ENCODE results near the gene DENND1A.

Gene DENND1A

GRCh38 chr9:123568691-123569688, 360.9 kb downstream of the DENND1A start:
- no peak for DNase-seq (ENCODE audit: low spot score)

GRCh38 chr9:123567013-123567412, 362.9 kb downstream of the DENND1A start:
- no peak for DNase-seq (ENCODE audit: low spot score)

- no peak for DNase-seq (ENCODE audit: low spot score)
These were observed 365.3 kb downstream of the DENND1A start for GRCh38 chr9:123564652-123565051.

- DNase-seq (ENCODE audit: low spot score), result no peak
These were observed 367.0 kb downstream of the DENND1A start for GRCh38 chr9:123562844-123563346.

GRCh38 chr9:123561046-123561445, 368.9 kb downstream of the DENND1A start:
- peak; percentile 38 for DNase-seq (ENCODE audit: low spot score)

GRCh38 chr9:123556464-123557435, 373.2 kb downstream of the DENND1A start:
- no peak for DNase-seq (ENCODE audit: low spot score)

GRCh38 chr9:123555646-123556045, 374.3 kb downstream of the DENND1A start:
- DNase-seq (ENCODE audit: low spot score), result no peak

GRCh38 chr9:123552530-123552929, 377.4 kb downstream of the DENND1A start:
- no peak for DNase-seq (ENCODE audit: low spot score)

GRCh38 chr9:123551734-123552133, 378.2 kb downstream of the DENND1A start:
- no peak for DNase-seq (ENCODE audit: low spot score)

GRCh38 chr9:123550797-123551196, 379.1 kb downstream of the DENND1A start:
- peak; percentile 79 for DNase-seq (ENCODE audit: low spot score)

GRCh38 chr9:123550012-123550411, 379.9 kb downstream of the DENND1A start:
- peak; percentile 23 for DNase-seq (ENCODE audit: low spot score)

- DNase-seq (ENCODE audit: low spot score), result no peak
These were observed 381.0 kb downstream of the DENND1A start for GRCh38 chr9:123548741-123549545.

- DNase-seq (ENCODE audit: low spot score), result peak; percentile 36
These were observed 385.7 kb downstream of the DENND1A start for GRCh38 chr9:123544007-123544827.

- DNase-seq (ENCODE audit: low spot score), result no peak
These were observed 386.4 kb downstream of the DENND1A start for GRCh38 chr9:123543492-123543891.

GRCh38 chr9:123542435-123543225, 387.3 kb downstream of the DENND1A start:
- DNase-seq (ENCODE audit: low spot score), result no peak

- DNase-seq (ENCODE audit: low spot score), result no peak
These were observed 388.5 kb downstream of the DENND1A start for GRCh38 chr9:123541411-123541810.

- DNase-seq (ENCODE audit: low spot score), result no peak
These were observed 389.5 kb downstream of the DENND1A start for GRCh38 chr9:123540457-123540856.

- DNase-seq (ENCODE audit: low spot score), result no peak
These were observed 392.1 kb downstream of the DENND1A start for GRCh38 chr9:123537809-123538208.

- no peak for DNase-seq (ENCODE audit: low spot score)
These were observed 393.5 kb downstream of the DENND1A start for GRCh38 chr9:123536455-123536868.

GRCh38 chr9:123534336-123534735, 395.6 kb downstream of the DENND1A start:
- no peak for DNase-seq (ENCODE audit: low spot score)
